ENCODE results near the gene FAIM.

- TF ChIP-seq, protein P1, sequence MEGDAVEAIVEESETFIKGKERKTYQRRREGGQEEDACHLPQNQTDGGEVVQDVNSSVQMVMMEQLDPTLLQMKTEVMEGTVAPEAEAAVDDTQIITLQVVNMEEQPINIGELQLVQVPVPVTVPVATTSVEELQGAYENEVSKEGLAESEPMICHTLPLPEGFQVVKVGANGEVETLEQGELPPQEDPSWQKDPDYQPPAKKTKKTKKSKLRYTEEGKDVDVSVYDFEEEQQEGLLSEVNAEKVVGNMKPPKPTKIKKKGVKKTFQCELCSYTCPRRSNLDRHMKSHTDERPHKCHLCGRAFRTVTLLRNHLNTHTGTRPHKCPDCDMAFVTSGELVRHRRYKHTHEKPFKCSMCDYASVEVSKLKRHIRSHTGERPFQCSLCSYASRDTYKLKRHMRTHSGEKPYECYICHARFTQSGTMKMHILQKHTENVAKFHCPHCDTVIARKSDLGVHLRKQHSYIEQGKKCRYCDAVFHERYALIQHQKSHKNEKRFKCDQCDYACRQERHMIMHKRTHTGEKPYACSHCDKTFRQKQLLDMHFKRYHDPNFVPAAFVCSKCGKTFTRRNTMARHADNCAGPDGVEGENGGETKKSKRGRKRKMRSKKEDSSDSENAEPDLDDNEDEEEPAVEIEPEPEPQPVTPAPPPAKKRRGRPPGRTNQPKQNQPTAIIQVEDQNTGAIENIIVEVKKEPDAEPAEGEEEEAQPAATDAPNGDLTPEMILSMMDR (IDR thresholded peaks at IDR 0.05; ENCODE audit: low read length): no peak
- TF ChIP-seq EZH2phosphoT487 (IDR thresholded peaks at IDR 0.05; ENCODE audit: low read length): no peak
These were observed 48.9 kb downstream of the FAIM start for GRCh38 chr3:138657508-138657907.

All from MM.1S (cell line).